Measurements from ENCODE around the gene PEAK1.
A peak's percentile ranks its signal among the peaks of the same experiment; 100 is the strongest.

The PEAK1 gene

DNA sequence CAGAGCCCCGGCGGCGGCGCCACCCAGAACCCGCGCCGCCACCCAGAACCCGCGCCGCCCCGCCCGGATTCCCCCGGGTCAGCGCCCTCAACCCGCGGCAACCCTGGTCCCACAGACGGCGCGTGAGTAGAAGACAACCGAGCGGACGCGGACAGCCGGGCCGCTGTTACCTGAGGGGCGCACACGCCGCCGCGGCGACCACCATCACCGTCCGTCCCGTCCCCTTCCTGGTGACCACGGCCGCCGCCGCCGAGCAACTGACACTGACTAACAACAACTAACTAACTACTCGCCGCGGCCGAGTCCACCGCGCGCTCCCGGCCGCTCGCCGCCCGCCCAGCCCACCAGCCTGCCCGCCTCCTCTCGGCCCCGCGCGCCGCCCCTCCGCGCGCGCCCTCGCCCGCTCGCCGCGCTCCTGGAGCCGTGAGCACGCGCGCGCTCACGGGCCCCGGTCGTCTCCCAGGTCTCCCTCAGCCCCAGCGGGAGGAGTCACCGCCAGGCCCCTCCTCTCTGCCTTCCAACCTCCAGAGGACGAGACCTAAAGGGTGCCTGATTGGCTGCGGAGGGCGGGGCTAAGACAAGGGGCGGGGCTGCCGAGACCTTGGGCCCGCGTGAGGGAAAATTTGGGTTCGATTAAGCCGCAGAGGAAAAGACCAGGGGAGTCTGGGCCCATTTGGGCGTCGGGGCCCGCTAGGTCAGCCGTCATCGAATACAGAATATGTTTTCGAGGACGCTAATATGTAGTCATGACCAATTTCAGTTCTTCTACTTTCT lies at the start of gene PEAK1:
PEAK1 (minus strand) TSS at position 269 of the 774 bp plus-strand sequence. CDS start 238,178 bp downstream, outside the sequence.
- peak; percentile 85 to 100 (median 96) for DNase-seq

DNA sequence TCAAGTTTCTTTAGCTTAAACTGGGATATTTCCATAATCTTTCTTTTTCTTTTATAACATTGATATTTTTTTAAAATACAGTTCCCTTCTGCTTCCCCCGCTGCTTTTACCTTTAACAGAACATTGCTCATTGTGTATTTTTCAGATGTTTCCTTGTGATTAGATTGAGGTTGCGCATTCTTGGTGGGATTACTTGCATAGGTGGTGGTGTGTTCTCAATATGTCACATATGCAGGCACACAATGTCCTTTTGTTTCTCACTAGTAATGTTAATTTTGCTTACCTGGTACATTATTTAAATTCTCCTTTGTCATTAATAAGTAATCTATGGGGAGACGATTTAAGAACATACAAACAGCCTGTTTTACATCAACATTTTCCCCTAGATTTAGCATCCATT lies 49.0 kb upstream of the PEAK1 start:
- no peak for DNase-seq

DNA sequence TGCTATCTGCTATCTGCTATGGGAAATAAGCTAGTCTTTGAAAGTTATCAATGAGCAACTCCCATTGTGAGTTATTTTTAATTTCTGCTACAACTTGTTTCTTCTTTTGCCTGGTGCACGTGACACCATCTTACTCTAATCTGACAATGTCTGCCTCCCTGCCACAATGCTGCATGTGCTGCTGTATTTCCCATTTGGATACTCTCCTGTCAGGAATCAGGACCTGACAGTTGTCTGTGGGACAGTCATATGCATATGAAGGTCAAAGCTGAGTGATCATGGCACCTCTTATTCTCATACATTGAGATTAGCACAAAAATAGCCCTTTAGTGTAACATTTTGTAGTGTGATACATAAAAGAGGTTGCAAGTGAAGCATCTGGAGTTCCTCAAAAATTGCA lies 46.6 kb upstream of the PEAK1 start:
- DNase-seq = no peak

- no peak for DNase-seq
Measured at GRCh38 chr15:77464129-77464865, 44.4 kb upstream of the PEAK1 start.

GRCh38 chr15:77461486-77461885 lies 41.6 kb upstream of the PEAK1 start:
- DNase-seq = no peak

DNA sequence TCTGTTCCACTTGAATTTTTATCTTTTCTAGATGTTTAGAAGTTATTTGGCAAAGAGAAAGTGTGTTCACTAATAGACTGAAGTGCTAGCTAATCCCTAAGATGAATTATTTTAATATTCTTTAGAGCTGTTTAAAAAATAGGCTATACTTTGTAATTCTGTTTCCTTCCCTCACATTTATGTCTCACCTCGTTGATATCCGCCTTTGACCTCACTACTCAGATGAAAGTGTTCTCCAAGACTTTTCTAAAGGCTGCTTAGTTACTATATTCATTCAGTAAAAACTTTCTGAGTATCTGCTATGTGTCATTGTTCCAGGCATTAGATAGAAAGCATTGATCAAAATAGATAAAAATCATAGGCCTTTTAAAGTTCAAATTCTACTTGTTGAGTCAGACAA lies 39.1 kb upstream of the PEAK1 start:
- no peak for DNase-seq

DNA sequence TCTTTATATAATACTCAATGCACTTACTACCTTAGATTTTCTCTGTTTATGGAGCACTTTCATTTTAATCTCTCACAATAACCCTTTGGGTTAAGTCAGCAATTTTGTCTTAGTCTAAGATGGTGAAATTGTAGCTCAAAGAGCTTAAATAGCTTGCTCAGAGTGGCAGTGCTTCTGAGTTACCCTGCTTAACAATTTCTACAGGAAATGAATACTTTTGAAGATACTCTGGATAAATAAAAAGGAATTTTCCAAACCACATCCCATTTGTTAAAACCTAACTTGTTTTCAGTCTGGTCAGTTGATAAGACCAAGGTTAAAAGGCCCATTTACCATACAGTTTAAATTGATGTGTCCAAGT lies 38.0 kb upstream of the PEAK1 start:
- DNase-seq = no peak

- DNase-seq = no peak
Measured at GRCh38 chr15:77457191-77457904, 37.4 kb upstream of the PEAK1 start.

DNA sequence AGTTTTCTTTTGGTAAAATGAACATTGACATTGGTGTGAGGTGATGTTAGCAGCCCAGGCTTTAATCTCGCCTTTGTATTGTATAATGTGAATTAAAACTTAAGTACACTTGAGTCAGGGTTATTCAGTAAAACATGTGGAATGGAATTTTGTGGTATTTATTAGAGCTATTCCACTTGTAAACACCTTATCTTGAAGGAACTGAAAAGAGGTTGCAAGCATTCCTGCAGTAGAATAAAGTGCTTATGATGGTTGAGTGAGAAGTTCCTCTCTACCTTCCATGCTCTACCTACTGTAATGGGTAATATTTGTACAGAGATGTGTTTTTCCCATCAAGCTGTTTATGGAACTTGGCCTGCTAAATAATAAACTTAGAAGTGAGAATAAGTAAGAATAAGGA lies 36.8 kb upstream of the PEAK1 start:
- no peak for DNase-seq

DNA sequence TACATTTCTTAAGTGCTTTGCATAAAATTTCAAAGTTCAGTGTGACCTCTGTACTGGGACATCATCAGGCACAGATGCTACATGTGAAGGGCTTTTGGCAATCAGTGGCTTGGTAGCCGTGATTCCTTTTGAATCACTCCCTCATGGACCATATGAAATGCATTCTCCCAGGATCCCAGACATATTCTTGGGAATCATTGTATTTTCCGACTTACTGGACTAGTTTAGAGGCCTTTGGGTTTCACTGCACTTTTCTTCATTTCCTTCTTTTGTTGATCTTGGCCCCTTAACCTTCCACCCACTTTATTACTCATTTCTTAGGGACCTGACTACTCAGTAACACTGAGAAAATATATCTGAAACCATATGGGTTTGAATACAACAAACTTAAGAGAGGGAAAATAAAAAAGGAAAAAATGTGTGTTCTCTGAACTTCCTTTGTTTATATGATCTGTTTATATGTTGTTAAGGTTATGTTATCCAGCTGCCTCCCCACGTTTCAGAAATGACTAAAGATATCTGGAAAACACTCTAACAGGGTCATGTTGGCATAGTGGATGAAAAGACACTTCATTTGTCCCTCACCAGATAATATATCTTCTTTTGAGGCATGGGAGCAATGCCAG lies 35.9 kb upstream of the PEAK1 start:
- no peak for DNase-seq

GRCh38 chr15:77454951-77455350 lies 35.0 kb upstream of the PEAK1 start:
- no peak for DNase-seq

- DNase-seq = no peak
Measured at GRCh38 chr15:77454265-77454664, 34.4 kb upstream of the PEAK1 start.

DNA sequence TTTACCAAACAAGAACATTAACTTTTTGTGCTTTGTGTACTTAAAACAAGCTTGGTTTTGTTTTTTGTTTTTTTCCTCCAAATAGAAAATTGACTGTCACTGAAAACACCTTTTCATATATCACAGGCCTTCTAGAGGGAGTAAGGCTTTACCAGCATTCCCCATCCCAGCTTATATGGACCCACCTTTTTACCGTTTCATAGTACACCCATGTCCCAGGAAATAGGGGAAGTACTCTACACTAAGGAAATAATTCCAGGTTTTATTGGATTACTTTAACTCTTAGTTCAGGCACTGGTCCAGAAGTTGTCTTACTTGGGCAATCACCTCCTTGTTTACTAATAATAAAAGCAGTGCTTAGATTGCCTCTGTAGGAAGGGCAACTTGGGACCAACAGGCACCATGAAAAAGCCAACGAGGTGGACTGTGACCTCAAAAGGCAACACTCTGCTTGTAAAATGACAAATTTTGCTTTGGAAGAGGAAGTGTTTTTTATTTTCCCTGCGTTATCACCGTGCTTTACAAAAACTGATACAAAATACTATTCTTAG lies 27.0 kb upstream of the PEAK1 start:
- DNase-seq = no peak

DNA sequence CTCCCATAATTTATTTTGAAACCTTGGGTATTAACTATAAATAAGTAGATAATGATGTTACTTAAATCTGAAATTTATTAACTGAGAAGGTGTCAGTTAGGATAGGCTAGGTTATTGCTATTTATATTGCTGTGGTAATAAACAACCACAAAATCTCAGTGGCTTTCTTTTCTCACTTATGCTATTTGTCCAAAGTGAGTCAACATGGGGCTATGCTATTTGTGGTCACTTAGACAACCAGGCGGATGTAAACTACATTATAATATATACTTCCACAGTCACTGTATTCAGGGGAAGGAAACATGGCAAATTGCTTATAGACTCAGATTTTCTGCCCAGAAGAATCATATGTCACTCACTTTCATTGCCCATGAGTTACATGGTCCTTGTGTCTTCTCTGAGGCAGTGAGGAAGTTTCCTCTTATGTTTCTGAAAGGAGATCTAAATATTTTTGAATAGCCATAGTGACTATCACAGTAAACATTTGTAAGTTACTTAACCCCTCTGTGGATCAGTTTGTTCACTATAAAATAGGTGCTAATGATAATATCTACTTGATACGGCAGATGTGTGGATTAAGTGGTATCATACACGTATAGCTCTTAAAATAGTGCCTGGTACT lies 20.6 kb upstream of the PEAK1 start:
- no peak for DNase-seq

DNA sequence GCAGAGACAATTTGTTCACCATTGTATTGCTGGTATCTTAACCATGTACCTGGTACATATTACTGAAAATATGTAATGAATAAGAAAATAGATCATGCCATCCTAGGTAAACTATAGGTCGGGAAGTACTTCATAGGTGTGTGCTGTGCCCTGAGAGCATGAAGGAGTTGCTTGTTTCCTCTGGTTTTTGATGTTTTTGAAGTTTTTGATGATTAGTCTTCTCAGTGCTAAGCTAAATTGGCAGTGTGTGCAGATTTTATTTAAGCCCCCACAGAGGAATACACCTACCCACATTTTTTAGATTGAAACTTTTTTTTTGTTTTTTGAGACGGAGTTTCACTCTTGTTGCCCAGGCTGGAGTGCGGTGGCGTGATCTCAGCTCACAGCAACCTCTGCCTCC lies 17.4 kb upstream of the PEAK1 start:
- no peak for DNase-seq

GRCh38 chr15:77436822-77437221 lies 16.9 kb upstream of the PEAK1 start:
- no peak for DNase-seq

DNA sequence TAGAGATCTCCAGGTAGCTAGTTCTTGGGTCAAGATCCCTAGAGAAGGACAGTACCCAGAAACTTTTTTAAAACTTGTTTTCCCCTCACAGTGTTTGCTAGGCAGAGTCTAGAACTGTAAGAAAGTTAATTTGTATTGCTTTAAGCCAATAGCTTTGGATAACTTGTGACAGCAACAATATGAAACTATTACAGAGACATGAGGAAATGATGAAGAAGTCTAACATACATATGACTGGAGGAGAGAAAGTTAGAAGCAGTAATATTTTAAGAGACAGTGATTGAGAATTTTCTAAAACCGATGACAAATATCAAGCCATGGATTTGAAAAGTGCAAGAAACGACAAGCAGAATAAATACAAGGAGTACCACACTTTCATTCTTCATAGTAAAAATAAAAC lies 10.7 kb upstream of the PEAK1 start:
- DNase-seq = no peak

DNA sequence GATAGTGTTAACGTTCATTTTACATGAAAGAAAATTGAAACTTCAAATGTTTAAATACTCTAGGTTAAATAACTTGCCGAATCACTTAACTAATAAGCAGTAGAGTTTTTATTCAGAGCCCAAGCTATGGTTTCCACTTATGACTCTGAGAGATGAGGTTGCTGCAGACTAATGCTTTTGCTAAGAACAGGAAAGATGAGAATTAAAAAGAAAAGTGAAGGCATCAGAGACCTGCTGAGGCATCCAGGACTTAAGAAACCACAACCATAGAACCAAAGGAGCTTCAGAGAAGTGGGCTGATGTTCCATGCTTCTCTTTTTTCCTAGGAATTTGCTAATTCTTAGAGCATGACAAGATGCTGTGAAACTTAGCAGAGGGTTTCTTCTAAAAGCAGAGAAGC lies 10.3 kb upstream of the PEAK1 start:
- DNase-seq = no peak

DNA sequence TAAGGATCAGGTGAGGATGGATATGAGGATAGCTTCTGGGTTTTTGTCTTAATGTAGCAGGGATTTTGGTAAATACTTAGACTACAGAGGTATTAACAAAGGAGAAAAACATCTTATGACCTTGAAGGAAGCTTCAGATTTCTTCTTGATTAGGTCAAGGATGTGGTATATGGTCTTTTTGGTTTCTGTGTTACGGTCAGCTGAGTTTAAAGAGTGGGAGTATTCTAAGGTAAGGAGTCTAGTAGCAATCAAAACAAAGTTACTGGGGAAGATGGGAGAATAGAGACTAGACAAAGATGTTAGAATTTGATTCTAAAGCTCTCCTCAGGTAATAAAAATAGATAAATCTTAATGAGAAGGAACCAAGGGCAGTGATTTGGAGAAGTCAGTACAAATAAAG lies 7.0 kb upstream of the PEAK1 start:
- DNase-seq = no peak

- no peak for DNase-seq
Measured at GRCh38 chr15:77426377-77426776, 6.5 kb upstream of the PEAK1 start.

GRCh38 chr15:77425104-77425503 lies 5.2 kb upstream of the PEAK1 start:
- no peak for DNase-seq

DNA sequence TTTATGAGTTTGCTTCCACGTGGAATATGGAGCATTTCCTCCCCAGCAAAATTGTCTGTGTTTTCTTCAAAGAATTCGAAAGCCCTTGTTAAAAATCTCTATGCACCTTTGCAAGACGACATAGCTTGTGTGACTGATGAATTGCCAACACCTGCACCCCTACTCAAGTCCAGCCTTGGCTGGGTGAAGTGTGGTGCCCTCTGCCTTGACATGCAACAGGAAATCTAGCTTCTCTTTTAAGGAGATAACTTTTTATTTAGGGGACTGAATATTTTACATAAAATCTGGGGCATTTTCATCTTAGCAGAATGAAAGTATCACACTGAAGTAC lies 1.4 kb upstream of the PEAK1 start:
- DNase-seq = no peak
